ENCODE data around the gene COA5. TPM values are rescaled to one million over a fixed set of nuclear protein-coding genes. Genes with fewer than 3 reads are reported as not detected.
A peak's percentile ranks its signal among the peaks of the same experiment; 100 is the strongest.

Gene COA5, protein sequence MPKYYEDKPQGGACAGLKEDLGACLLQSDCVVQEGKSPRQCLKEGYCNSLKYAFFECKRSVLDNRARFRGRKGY
- polyA plus RNA-seq: 10 to 100 TPM; 16.7 to 43.0 TPM

- WGBS, 2 donors: 0 to 1% methylated on average over 81 to 93 of the region's 93 CpGs
- Histone ChIP-seq H3K27me3 (ENCODE audit: control insufficient read depth in 1 of 2, insufficient read depth in 2 of 2, low read length in 2 of 2) (no peaks in the 10 kb centered on the region), H3K4me3 (ENCODE audit: low read depth in 1 of 2, low read length in 2 of 2) (peak within 1 kb of the TSS; percentile 99 to 100), H3K9me3 (ENCODE audit: control insufficient read depth in 2 of 2, insufficient read depth in 1 of 2, low read depth in 1 of 2, low read length in 1 of 2) (no peaks in the 10 kb centered on the region), H3K36me3 (ENCODE audit: control insufficient read depth in 2 of 2, insufficient read depth in 2 of 2, low read length in 1 of 2) (peaks cover 0 to 3% of the 10 kb centered on the region in 2 donors), H3K4me1 (ENCODE audit: control insufficient read depth in 2 of 2, insufficient read depth in 2 of 2, low read length in 1 of 2) (peaks cover 5% of the 10 kb centered on the region in 2 donors), H3K27ac (ENCODE audit: low read depth in 2 of 2, low read length in 1 of 2) (peak within 1 kb of the TSS; percentile 87 to 91)
Measured at GRCh38 chr2:98608116-98608961, at the start of gene COA5, which contains the start of gene UNC50. Gene COA5 (minus strand): TSS chr2:98608512. CDS start chr2:98608405, 107 bp downstream. Gene UNC50 (plus strand): TSS chr2:98608589. CDS start chr2:98609760, 1,171 bp downstream.

DNA sequence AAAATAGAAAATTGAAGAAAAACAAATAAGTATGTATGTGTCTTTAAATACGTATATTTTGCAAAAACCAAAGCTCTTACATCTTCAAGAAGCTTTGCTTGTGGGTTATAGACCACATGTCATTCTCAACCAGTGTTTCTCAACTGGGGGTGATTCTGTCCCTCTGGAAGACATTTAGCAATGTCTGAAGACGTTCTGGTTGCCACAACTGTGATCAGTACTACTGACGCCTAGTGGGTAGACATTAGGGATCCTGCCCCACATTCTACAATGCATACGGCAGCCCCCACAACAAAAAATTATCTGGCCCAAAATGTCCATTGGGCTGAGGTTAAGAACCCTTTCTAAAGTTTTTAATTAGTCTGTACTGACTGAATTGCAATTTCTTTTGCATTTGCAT lies 48.5 kb upstream of the COA5 start:
- H3K4me3 ChIP-seq (ENCODE audit: low read depth in 1 of 2, low read length in 2 of 2): no peak overlapping the region
- no peak overlapping the region for H3K27ac ChIP-seq (ENCODE audit: low read depth in 2 of 2, low read length in 1 of 2)
- H3K27me3 ChIP-seq (ENCODE audit: control insufficient read depth in 1 of 2, insufficient read depth in 2 of 2, low read length in 2 of 2): no peaks in the 10 kb centered on the region
- H3K36me3 ChIP-seq (ENCODE audit: control insufficient read depth in 2 of 2, insufficient read depth in 2 of 2, low read length in 1 of 2): peaks cover 0 to 2% of the 10 kb centered on the region in 2 donors
- no peaks in the 10 kb centered on the region for H3K4me1 ChIP-seq (ENCODE audit: control insufficient read depth in 2 of 2, insufficient read depth in 2 of 2, low read length in 1 of 2)
- no peaks in the 10 kb centered on the region for H3K9me3 ChIP-seq (ENCODE audit: control insufficient read depth in 2 of 2, insufficient read depth in 1 of 2, low read depth in 1 of 2, low read length in 1 of 2)
- 73 to 84% methylated on average over 4 of the region's 4 CpGs for WGBS, 2 donors

DNA sequence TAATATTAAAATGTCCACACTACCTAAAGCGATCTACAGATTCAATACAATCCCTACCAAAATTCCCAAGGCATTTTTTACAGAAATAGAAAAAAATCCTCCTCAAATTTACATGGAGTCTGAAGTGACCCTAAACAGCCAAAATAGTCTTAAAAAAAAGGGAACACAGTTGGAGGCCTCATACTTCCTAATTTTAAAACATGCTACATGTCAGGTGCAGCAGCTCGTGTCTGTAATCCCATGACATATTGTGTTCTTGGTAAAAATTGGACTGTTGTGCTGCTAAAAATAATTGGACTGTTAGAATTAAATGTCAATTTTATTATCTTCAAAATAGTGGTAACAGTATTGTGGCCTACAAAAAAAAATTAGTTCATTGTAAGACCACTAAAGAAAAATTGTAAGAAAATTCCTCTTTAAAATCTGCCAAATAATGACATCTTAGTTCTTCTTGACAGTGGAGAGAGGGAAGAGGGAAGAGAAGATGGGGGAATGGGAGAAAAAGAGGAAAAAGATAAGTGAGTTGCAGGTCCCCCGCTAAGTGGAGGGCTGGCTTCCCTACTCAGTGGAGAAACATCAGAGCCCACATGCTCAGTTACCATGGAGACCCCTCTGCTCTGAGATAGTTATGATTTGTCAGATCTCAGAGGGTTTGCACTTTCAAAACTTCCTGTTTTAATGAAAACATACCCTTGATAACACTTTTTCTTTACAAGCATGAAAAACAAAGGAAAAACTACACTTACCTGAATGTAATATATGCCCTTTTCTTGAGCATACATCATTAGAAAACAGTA lies 46.6 kb upstream of the COA5 start:
- H3K27ac ChIP-seq (ENCODE audit: low read depth in 2 of 2, low read length in 1 of 2): no peak overlapping the region
- WGBS, 2 donors: 84 to 85% methylated on average over 3 of the region's 3 CpGs
- no peak overlapping the region for H3K4me3 ChIP-seq (ENCODE audit: low read depth in 1 of 2, low read length in 2 of 2)
- H3K4me1 ChIP-seq (ENCODE audit: control insufficient read depth in 2 of 2, insufficient read depth in 2 of 2, low read length in 1 of 2): no peaks in the 10 kb centered on the region
- H3K9me3 ChIP-seq (ENCODE audit: control insufficient read depth in 2 of 2, insufficient read depth in 1 of 2, low read depth in 1 of 2, low read length in 1 of 2): no peaks in the 10 kb centered on the region
- H3K36me3 ChIP-seq (ENCODE audit: control insufficient read depth in 2 of 2, insufficient read depth in 2 of 2, low read length in 1 of 2): peaks cover 0 to 2% of the 10 kb centered on the region in 2 donors
- no peaks in the 10 kb centered on the region for H3K27me3 ChIP-seq (ENCODE audit: control insufficient read depth in 1 of 2, insufficient read depth in 2 of 2, low read length in 2 of 2)

DNA sequence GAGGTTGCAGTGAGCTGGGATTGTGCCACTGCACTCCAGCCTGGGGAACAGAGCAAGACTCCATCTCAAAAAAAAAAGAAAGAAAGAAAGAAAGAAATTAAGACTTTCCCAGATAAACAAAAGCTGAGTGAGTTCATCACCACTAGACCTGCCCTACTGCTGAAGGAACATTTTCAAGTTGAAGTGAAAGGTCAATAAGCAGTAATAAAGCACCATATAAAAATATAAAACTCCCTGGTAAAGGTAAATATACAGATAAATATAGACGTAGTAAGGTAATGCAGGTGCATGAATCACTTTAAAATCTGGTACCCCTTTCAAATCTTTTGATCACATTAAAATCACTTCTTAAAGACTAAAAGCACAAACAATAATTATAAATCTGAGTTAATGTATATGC lies 42.7 kb upstream of the COA5 start:
- H3K9me3 ChIP-seq (ENCODE audit: control insufficient read depth in 2 of 2, insufficient read depth in 1 of 2, low read depth in 1 of 2, low read length in 1 of 2): no peaks in the 10 kb centered on the region
- no peaks in the 10 kb centered on the region for H3K4me1 ChIP-seq (ENCODE audit: control insufficient read depth in 2 of 2, insufficient read depth in 2 of 2, low read length in 1 of 2)
- no peak overlapping the region for H3K27ac ChIP-seq (ENCODE audit: low read depth in 2 of 2, low read length in 1 of 2)
- no peaks in the 10 kb centered on the region for H3K27me3 ChIP-seq (ENCODE audit: control insufficient read depth in 1 of 2, insufficient read depth in 2 of 2, low read length in 2 of 2)
- H3K4me3 ChIP-seq (ENCODE audit: low read depth in 1 of 2, low read length in 2 of 2): no peak overlapping the region
- WGBS, 2 donors: 88 to 90% methylated on average over 1 of the region's 1 CpG
- no peaks in the 10 kb centered on the region for H3K36me3 ChIP-seq (ENCODE audit: control insufficient read depth in 2 of 2, insufficient read depth in 2 of 2, low read length in 1 of 2)

GRCh38 chr2:98649992-98650375 lies 41.7 kb upstream of the COA5 start:
- Histone ChIP-seq H3K4me1 (ENCODE audit: control insufficient read depth in 2 of 2, insufficient read depth in 2 of 2, low read length in 1 of 2) (no peaks in the 10 kb centered on the region), H3K9me3 (ENCODE audit: control insufficient read depth in 2 of 2, insufficient read depth in 1 of 2, low read depth in 1 of 2, low read length in 1 of 2) (no peaks in the 10 kb centered on the region), H3K27me3 (ENCODE audit: control insufficient read depth in 1 of 2, insufficient read depth in 2 of 2, low read length in 2 of 2) (no peaks in the 10 kb centered on the region), H3K27ac (ENCODE audit: low read depth in 2 of 2, low read length in 1 of 2) (no peak overlapping the region), H3K4me3 (ENCODE audit: low read depth in 1 of 2, low read length in 2 of 2) (no peak overlapping the region), H3K36me3 (ENCODE audit: control insufficient read depth in 2 of 2, insufficient read depth in 2 of 2, low read length in 1 of 2) (no peaks in the 10 kb centered on the region)
- 83 to 91% methylated on average over 1 of the region's 1 CpG for whole genome bisulfite sequencing, 2 donors

DNA sequence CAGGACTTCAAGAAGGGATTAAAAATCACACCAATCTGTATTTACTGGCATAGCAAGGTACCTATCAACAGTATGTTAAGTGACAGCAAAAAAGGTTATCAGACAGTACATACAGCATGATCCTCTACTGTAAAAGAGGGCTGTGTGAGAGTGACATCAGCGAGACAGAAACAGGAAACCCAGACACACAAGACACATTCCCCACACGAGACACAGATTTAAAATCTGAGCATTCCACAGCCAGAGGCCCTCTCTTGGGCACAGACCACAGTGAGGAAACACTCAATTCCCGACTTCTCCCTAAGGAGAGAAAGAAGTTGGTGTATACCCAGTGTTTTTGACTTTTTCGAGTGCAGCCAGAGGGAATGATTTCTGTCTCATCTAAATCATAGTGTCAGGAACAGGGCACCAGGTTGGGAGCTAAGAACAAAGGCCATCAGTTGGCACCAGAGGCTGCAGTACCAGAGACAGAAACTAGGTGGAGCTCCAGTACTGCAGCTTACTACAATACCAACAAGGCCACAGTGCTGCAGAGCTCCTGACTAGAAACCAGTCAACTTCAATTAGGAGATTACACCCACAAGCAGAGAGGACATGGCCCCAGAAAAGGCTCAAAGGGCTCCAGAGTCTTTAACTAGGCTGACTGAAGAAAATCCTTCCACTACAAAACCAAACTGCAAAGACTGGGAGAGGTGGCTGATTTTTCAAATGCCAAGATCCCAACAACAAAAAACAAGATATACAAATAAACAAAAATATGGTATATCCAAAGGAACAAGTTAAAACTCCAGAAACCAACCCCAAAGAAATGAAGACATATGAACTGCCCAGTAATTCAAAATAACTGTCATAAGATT lies 41.1 kb upstream of the COA5 start:
- no peaks in the 10 kb centered on the region for H3K9me3 ChIP-seq (ENCODE audit: control insufficient read depth in 2 of 2, insufficient read depth in 1 of 2, low read depth in 1 of 2, low read length in 1 of 2)
- H3K36me3 ChIP-seq (ENCODE audit: control insufficient read depth in 2 of 2, insufficient read depth in 2 of 2, low read length in 1 of 2): no peaks in the 10 kb centered on the region
- no peak overlapping the region for H3K27ac ChIP-seq (ENCODE audit: low read depth in 2 of 2, low read length in 1 of 2)
- WGBS, 2 donors: 25% methylated on average over 4 of the region's 4 CpGs
- H3K4me3 ChIP-seq (ENCODE audit: low read depth in 1 of 2, low read length in 2 of 2): no peak overlapping the region
- H3K27me3 ChIP-seq (ENCODE audit: control insufficient read depth in 1 of 2, insufficient read depth in 2 of 2, low read length in 2 of 2): no peaks in the 10 kb centered on the region
- H3K4me1 ChIP-seq (ENCODE audit: control insufficient read depth in 2 of 2, insufficient read depth in 2 of 2, low read length in 1 of 2): no peaks in the 10 kb centered on the region

- no peaks in the 10 kb centered on the region for H3K4me1 ChIP-seq (ENCODE audit: control insufficient read depth in 2 of 2, insufficient read depth in 2 of 2, low read length in 1 of 2)
- no peaks in the 10 kb centered on the region for H3K9me3 ChIP-seq (ENCODE audit: control insufficient read depth in 2 of 2, insufficient read depth in 1 of 2, low read depth in 1 of 2, low read length in 1 of 2)
- no peak overlapping the region for H3K4me3 ChIP-seq (ENCODE audit: low read depth in 1 of 2, low read length in 2 of 2)
- 86 to 90% methylated on average over 4 of the region's 4 CpGs for WGBS, 2 donors
- no peaks in the 10 kb centered on the region for H3K27me3 ChIP-seq (ENCODE audit: control insufficient read depth in 1 of 2, insufficient read depth in 2 of 2, low read length in 2 of 2)
- no peaks in the 10 kb centered on the region for H3K36me3 ChIP-seq (ENCODE audit: control insufficient read depth in 2 of 2, insufficient read depth in 2 of 2, low read length in 1 of 2)
- H3K27ac ChIP-seq (ENCODE audit: low read depth in 2 of 2, low read length in 1 of 2): no peak overlapping the region
Measured at GRCh38 chr2:98648451-98648850, 40.1 kb upstream of the COA5 start.

DNA sequence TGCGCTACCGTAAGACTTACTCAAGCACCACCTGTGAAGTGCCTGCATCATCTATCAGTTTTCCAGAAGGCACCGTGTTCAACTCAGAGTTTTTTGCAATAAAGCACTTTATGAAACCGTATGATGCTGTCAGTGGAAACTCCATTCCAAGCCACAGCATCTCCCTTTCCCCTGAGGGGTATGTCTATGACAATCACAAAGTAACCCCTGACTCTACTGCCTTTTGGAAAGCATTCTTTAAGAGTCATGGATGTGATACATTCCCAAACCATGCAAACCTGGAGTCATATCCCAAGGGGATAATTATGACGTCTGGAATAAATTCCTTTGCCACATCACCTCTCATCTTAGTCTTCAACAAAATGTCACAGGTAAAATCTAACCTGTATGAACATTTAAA lies 39.3 kb upstream of the COA5 start:
- Histone ChIP-seq H3K27ac (ENCODE audit: low read depth in 2 of 2, low read length in 1 of 2) (no peak overlapping the region), H3K9me3 (ENCODE audit: control insufficient read depth in 2 of 2, insufficient read depth in 1 of 2, low read depth in 1 of 2, low read length in 1 of 2) (no peaks in the 10 kb centered on the region), H3K4me3 (ENCODE audit: low read depth in 1 of 2, low read length in 2 of 2) (no peak overlapping the region), H3K36me3 (ENCODE audit: control insufficient read depth in 2 of 2, insufficient read depth in 2 of 2, low read length in 1 of 2) (no peaks in the 10 kb centered on the region), H3K27me3 (ENCODE audit: control insufficient read depth in 1 of 2, insufficient read depth in 2 of 2, low read length in 2 of 2) (no peaks in the 10 kb centered on the region), H3K4me1 (ENCODE audit: control insufficient read depth in 2 of 2, insufficient read depth in 2 of 2, low read length in 1 of 2) (no peaks in the 10 kb centered on the region)
- 73 to 79% methylated on average over 5 of the region's 5 CpGs for WGBS, 2 donors

GRCh38 chr2:98643496-98644100 lies 35.3 kb upstream of the COA5 start:
- no peaks in the 10 kb centered on the region for H3K4me1 ChIP-seq (ENCODE audit: control insufficient read depth in 2 of 2, insufficient read depth in 2 of 2, low read length in 1 of 2)
- H3K4me3 ChIP-seq (ENCODE audit: low read depth in 1 of 2, low read length in 2 of 2): no peak overlapping the region
- no peaks in the 10 kb centered on the region for H3K9me3 ChIP-seq (ENCODE audit: control insufficient read depth in 2 of 2, insufficient read depth in 1 of 2, low read depth in 1 of 2, low read length in 1 of 2)
- no peaks in the 10 kb centered on the region for H3K27me3 ChIP-seq (ENCODE audit: control insufficient read depth in 1 of 2, insufficient read depth in 2 of 2, low read length in 2 of 2)
- 84 to 89% methylated on average over 5 of the region's 5 CpGs for WGBS, 2 donors
- H3K36me3 ChIP-seq (ENCODE audit: control insufficient read depth in 2 of 2, insufficient read depth in 2 of 2, low read length in 1 of 2): no peaks in the 10 kb centered on the region
- H3K27ac ChIP-seq (ENCODE audit: low read depth in 2 of 2, low read length in 1 of 2): no peak overlapping the region

Measured in esophagus (tissue), 2 donors.